NCI-H187 (cell line): ENCODE results near the gene WDR1.

Source experiments
- DNase-seq, 2 experiments: peaks; one replicate each; lab custom pipeline; 2025; lab: John Stamatoyannopoulos, UW

WDR1 gene

GRCh38 chr4:10084651-10085358 is 31.8 kb downstream of the WDR1 start:
- no peak for DNase-seq

- no peak for DNase-seq
These were observed 32.5 kb downstream of the WDR1 start for GRCh38 chr4:10083861-10084641.

DNA sequence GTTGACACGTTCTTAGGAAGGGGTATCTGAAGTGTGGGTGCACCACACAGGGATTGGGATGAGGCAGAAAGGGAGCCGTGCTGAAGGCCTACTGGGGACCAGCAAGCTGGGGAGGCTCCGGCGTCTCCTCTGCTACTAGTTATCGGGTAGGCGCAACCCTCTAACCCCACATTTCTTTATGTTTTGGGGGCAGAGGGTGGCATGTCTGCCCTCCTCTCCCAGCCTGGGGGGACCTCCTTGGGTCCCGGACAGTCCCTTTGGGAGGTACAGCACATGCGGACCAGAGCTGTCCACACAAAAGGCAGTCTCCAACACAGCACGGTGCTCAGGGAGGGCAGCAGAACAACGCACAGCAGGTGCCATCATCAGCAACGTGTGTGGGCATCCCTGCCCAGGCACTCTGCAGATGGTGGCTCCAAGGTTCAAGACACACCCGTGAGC is 33.2 kb downstream of the WDR1 start:
- no peak for DNase-seq

GRCh38 chr4:10082459-10083272 is 33.9 kb downstream of the WDR1 start:
- DNase-seq = no peak

DNA sequence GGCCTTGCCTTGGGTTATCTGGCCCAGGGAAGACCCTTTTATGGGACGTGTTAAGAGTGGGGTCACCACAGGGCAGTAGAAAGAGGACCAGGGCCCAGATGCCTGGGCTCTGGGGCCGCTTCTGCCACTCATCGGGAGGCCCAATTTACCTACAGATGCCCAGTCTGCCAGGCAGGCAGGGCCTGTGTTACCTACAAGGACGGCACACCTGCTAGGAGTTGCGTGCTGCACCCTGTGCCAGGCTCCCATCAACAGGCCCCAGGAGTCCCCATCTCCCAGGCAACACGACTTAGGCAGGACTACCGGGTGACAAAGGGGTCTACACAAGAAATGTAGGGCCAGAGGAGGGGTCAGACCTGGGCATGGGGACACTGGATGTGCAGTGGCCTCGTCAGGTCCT is 34.6 kb downstream of the WDR1 start:
- DNase-seq = no peak

- DNase-seq = no peak
These were observed 35.4 kb downstream of the WDR1 start for GRCh38 chr4:10081218-10081606.

DNA sequence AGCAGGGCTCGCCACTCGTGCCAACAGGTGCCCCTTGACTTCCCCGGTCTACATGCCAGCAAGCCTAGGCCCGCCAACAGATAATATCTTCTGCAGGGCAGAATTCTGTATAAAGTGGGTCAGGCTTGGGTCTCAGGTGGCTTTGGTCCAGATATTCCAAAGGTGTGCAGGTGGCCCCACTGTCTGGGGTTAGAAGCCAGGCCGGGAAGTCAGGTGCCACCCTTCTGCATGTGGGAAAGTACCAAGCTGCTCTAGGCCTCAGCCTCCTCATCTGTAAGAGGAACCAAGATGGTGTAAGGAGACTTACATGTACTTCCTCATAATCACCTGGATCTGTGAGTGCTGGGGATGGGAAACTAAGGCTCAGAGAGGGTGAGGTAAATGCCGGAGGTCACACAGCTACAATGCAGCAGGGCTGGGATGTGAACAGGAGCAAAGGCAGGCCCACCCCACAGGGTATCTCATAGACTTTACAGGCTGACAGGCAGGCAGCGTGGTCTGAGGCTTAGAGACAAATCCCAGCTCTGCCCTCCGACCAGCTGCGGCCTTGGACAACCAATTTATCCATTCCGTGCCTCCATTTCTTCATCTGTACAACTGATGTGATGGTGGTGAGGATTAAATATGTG is 35.9 kb downstream of the WDR1 start:
- DNase-seq = no peak

DNA sequence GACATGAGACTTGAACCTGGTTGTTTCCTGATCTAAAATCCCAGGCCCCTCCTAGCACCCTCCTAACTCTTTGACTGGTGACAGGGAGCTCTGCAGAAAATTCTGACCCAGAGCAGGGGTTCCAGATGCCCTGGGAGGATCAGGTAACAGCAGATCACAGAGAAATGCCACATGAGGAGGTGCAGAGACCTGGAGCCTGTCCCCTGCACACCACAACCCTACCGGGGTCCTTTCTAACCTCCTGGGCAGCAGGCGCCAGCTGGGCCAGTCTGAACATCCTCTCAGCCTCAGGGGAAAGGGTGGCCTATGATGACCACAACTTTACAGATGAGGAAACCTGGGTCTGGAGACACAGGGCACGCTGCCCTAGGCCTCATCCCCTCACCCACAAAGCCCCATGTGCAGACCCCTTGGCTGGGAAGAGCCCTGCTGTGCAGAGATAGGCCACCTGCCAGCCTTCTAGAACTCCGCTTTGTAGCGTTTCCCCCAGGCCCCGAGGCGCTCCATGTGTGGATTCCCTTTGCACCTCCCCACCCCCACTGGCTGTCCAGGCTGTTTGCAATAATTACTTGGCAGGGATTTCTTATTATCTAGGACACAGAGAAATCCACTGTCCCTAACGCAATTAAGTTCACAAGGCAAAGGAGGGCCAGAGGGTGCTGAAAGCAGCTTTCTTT is 36.5 kb downstream of the WDR1 start:
- no peak for DNase-seq

GRCh38 chr4:10079256-10079655 is 37.3 kb downstream of the WDR1 start:
- DNase-seq = no peak

DNA sequence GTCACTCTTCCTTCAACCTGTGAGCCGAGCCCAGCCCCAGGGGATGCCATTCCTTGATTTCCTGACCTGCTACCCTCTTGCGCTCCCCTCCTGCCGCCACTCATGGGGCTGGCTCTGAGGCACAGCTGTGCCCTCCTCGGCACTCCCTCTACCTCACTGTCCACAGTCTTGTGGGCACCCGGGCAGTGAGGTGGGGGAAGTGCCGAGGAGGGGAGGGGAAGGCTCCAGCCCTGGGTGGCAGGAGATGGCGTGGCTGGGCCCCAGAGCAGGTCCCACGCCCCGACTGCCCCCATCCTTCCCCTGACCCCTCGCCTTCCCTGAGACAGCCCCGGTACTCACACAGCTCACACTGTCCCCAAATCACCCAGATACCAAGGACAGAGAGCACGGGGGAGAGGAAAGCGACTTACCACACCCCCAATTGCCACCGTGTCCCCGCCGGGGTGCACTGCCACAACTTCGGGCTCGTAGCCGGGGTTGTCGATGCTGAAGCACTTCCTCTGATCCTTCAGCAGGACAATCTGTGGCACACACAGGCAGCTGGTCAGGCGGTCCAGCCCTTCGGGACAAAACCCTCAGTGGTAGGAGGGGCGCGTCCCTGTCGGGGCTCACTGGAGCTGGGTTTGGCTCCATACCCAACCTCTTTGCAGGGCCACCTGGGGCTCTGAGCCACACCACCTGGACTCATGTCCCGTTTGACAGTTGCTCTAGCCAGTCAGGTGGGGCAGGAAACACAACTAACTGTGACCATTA is 37.9 kb downstream of the WDR1 start:
- DNase-seq = no peak

GRCh38 chr4:10077483-10078335 is 38.9 kb downstream of the WDR1 start:
- DNase-seq = no peak

DNA sequence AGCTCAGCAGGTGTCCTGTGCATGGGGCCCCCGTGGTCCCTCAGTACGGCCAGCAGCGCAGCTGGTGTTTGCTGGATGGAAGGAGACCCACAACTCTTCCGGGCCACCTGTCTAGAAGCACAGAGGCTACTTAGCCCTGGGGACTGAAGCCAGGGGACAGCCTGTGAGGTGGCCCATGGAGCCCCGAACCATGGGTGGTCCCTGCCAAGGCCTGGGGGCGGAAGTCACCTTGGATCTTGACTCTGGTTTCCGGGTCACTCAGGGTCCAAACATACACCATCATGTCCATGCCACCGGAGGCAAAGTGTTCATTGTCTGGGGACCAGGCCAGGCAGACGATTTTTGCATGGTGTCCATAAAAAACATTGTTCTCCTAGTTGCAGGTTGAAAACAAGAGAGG is 39.5 kb downstream of the WDR1 start:
- DNase-seq = no peak

GRCh38 chr4:10075953-10076391 is 40.6 kb downstream of the WDR1 start:
- DNase-seq = no peak

GRCh38 chr4:10075158-10075863 is 41.3 kb downstream of the WDR1 start:
- no peak for DNase-seq

GRCh38 chr4:10074767-10075105 is 41.9 kb downstream of the WDR1 start:
- no peak for DNase-seq

DNA sequence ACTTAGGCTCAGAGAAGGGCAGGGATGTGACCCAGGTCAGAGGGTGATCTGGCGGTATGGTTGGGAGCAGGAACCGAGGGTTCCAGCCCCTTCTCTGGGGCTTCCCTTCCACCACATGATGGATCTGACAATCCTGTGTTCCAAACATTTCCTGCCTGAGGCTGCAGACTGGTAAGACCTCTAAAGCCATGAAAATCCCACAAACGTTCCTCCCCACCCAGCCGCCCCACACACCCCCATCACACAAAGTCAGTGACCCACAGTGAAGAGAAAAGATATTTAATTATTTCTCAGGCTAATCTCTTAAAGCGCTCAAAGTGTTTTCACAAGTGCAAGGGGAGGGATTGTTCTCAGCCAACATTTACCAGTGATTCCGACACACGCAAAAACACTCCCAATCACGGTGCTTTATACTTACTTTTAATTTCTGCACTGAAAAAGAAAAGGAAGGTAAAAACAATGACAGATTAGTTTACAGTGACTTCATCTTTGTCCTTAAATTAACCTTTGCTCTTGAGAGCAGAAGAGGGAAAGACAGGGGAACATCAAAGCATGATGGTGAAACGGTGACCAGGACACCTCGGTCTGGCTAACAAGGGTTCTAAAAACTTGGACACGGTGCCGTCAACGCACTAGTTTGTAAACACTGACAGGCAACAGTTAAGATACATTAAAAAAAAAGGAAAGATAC is 42.4 kb downstream of the WDR1 start:
- DNase-seq = no peak

DNA sequence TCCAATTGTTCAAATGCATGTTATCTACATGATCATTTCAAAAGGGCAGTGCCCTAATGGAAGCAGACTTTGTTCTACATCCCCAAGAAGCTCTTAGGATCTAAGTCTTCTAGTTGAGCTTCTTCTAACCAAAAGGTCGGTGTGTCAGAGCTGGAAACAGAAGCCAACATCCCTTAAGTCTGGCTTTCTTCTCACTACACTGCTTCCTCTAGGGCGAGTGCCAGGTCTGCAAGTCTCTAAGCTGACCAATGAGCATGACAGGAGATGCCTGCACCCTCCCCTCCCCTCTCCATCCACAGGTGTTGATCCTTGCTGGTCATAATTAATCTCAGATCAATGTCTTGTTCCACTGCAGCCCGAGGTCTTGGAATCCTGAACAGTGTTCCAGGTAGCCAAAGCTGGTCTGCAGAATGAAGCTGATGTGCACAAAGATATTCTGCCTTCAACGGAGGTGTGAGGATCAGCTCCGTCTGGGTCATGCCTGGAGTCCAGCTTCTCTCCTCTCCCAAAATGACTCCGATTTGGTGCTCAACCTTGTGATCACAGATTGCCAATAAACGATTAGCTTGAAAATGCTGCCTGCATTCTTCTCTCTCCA is 44.1 kb downstream of the WDR1 start:
- DNase-seq = no peak

- no peak for DNase-seq
These were observed 47.4 kb downstream of the WDR1 start for GRCh38 chr4:10069075-10069642.
